BJ (cell line): ENCODE data around the gene GPR62. TPM values are rescaled to one million over a fixed set of nuclear protein-coding genes. Genes with fewer than 3 reads are reported as not detected.

ENCODE experiments used
- CTCF ChIA-PET: fragments of 350-600 bp; formaldehyde crosslinking; extraction: SDS; loops from one replicate; lab custom pipeline; 2021; ENCODE audit warnings: antibody characterized with exemption, inconsistent platforms; lab: Yijun Ruan, JAX
- POLR2A ChIA-PET: fragments of 300-600 bp; sonication (Branson Sonifier 250); formaldehyde crosslinking; extraction: SDS; loops from one replicate; lab custom pipeline; 2021; ENCODE audit warnings: antibody characterized with exemption; lab: Charles Lee
- DNase-seq: peaks from one replicate; pipeline ENCODE4 v3.0.0-alpha.2; 2011; ENCODE audit warnings: low read depth
- H3K27me3 ChIP-seq: 2 replicates; pipeline ENCODE4 v1.6.0; 2011; ENCODE audit warnings: low read length; ENCODE audit not compliant: control insufficient read depth, insufficient read depth
- H3K36me3 ChIP-seq: 2 replicates; pipeline ENCODE4 v1.5.1; 2011; ENCODE audit warnings: low read length; ENCODE audit not compliant: control insufficient read depth, insufficient read depth
- H3K4me3 ChIP-seq: 2 replicates; pipeline ENCODE4 v1.5.1; 2011; ENCODE audit warnings: low read depth, mild to moderate bottlenecking, control low read depth, low read length
- polyA plus RNA-seq: library from polyadenylated mRNA; depleted of rRNA; stranded (reverse); fragments of >200 nt; gene quantifications from 2 replicates; pipeline ENCODE4 v1.2.3, GENCODE V29; 2011
- TF ChIP-seq, protein P1 (sequence below): IDR thresholded peaks from 2 replicates; pipeline ENCODE4 v1.5.1; 2011; ENCODE audit warnings: low read depth, mild to moderate bottlenecking, control low read depth, inconsistent platforms, low read length, moderate library complexity; ENCODE audit not compliant: insufficient read depth

Gene GPR62
- polyA plus RNA-seq, 1 experiment = not detected

DNA sequence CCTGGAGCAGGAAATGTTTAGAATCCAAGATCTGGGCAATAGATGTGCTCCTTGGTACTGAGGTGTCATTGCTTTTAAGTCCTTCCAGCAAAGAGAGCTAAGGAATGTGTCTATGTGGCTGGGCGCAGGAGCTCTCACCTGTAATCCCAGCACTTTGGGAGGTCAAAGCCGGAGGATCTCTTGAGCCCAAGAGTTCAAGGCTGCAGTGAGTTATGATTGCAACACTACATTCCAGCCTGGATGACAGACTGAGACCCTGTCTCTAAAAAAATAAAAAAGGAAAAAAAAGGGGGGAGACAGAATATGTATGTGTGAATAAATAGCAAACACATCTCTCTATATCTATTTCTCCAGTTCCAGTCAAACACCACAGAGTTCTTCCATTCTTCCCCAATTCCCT lies 4.3 kb upstream of the GPR62 start:
- H3K36me3 ChIP-seq = peaks cover 5% of the 10 kb centered on the region
- no peak for DNase-seq
- ChIA-PET CTCF (interaction anchor here (3.7 to 5.3 kb wide), 2 partner anchors 8 to 23 kb away, joined by 17 to 42 read pairs; partner anchors contain the start of genes ABHD14A, ABHD14B, PARP3 and RRP9), POLR2A (no interaction called here)
- no peak overlapping the region for H3K4me3 ChIP-seq
- H3K27me3 ChIP-seq = no peaks in the 10 kb centered on the region
- TF ChIP-seq, protein P1, sequence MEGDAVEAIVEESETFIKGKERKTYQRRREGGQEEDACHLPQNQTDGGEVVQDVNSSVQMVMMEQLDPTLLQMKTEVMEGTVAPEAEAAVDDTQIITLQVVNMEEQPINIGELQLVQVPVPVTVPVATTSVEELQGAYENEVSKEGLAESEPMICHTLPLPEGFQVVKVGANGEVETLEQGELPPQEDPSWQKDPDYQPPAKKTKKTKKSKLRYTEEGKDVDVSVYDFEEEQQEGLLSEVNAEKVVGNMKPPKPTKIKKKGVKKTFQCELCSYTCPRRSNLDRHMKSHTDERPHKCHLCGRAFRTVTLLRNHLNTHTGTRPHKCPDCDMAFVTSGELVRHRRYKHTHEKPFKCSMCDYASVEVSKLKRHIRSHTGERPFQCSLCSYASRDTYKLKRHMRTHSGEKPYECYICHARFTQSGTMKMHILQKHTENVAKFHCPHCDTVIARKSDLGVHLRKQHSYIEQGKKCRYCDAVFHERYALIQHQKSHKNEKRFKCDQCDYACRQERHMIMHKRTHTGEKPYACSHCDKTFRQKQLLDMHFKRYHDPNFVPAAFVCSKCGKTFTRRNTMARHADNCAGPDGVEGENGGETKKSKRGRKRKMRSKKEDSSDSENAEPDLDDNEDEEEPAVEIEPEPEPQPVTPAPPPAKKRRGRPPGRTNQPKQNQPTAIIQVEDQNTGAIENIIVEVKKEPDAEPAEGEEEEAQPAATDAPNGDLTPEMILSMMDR = no peak

DNA sequence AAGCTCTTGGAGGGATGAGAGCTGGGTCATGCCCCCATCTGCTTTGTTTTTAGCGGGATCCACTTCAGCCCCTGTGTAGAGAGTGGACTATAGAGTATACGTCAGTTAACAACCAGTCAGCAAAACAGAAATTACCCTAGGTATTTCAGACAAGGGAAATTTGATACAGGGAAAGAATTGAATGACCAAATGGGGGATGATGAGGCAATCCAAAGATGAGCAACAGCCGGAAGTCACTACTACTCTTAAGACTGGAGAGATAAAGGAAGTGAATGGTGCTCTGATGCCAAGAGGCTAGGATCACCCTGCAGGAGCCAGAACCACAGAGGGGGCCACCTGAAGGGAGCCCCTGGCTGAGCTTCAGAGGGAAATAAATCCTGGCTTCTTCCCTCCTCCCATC lies 1.7 kb upstream of the GPR62 start:
- ChIA-PET POLR2A (interaction anchor here (0.7 kb wide), 1 partner anchor 12 kb away, joined by 3 read pairs; the partner anchor contains the start of gene RRP9), CTCF (interaction anchor here (1.1 to 5.3 kb wide), 3 partner anchors 10 to 21 kb away, joined by 4 to 42 read pairs (median 17); partner anchors contain the start of genes ABHD14A, ABHD14B, PARP3 and RRP9)
- Histone ChIP-seq H3K4me3 (no peak overlapping the region), H3K27me3 (no peaks in the 10 kb centered on the region), H3K36me3 (peaks cover 15% of the 10 kb centered on the region)
- no peak for DNase-seq
- TF ChIP-seq, protein P1 = no peak

DNA sequence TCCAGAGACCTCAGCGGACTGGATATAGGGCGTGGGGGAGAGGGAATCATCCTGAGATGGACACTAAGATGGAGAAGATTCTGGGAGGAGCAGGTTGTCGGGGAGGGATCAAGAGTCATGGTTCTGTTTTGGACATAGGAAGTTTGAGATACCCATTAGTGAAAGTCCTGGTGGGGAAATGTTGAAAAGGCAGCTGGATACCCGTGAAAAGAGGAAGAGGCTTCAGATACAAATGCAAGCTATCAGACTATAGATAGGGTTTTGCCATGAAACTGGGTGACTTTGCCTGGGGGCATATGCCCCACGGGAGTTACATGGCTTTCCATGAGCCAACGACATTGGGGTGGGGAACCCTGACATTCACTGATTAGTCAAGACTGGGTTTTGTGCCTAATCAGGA lies 1.1 kb upstream of the GPR62 start:
- POLR2A ChIA-PET = interaction anchor here (0.7 kb wide), 1 partner anchor 13 kb away, joined by 3 read pairs; the partner anchor contains the start of gene RRP9
- DNase-seq = no peak
- TF ChIP-seq, protein P1 = no peak
- CTCF ChIA-PET = interaction anchor here (1.1 to 5.3 kb wide), 3 partner anchors 11 to 20 kb away, joined by 4 to 42 read pairs (median 17); partner anchors contain the start of genes ABHD14A, ABHD14B, PARP3 and RRP9
- H3K4me3 ChIP-seq = no peak overlapping the region
- H3K27me3 ChIP-seq = no peaks in the 10 kb centered on the region
- peaks cover 14% of the 10 kb centered on the region for H3K36me3 ChIP-seq

DNA sequence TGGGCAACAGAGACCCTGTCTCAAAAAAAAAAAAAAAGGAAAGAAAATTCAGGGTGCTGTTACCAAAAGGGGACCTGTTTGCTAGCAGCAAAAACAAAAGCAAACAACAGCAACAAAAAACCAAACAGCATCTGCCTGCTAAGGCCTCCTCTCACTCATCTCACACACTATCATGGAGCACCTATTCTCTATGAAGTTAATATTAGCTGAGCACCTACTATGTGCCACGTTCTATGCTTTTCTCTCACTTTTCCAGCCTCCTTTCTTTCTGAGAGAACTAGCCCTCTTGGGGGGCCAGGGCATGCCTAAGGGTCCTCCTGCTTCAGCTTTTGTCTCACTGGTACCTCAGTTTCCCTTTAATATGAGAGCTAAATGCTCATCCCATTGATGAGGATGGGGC lies 468 bp upstream of the GPR62 start:
- no peaks in the 10 kb centered on the region for H3K27me3 ChIP-seq
- peaks cover 14% of the 10 kb centered on the region for H3K36me3 ChIP-seq
- TF ChIP-seq, protein P1 = no peak
- no peak for DNase-seq
- ChIA-PET POLR2A (no interaction called here), CTCF (interaction anchor here (5.3 kb wide), 1 partner anchor 11 kb away, joined by 42 read pairs; the partner anchor contains the start of genes PARP3 and RRP9)
- H3K4me3 ChIP-seq = no peak overlapping the region

DNA sequence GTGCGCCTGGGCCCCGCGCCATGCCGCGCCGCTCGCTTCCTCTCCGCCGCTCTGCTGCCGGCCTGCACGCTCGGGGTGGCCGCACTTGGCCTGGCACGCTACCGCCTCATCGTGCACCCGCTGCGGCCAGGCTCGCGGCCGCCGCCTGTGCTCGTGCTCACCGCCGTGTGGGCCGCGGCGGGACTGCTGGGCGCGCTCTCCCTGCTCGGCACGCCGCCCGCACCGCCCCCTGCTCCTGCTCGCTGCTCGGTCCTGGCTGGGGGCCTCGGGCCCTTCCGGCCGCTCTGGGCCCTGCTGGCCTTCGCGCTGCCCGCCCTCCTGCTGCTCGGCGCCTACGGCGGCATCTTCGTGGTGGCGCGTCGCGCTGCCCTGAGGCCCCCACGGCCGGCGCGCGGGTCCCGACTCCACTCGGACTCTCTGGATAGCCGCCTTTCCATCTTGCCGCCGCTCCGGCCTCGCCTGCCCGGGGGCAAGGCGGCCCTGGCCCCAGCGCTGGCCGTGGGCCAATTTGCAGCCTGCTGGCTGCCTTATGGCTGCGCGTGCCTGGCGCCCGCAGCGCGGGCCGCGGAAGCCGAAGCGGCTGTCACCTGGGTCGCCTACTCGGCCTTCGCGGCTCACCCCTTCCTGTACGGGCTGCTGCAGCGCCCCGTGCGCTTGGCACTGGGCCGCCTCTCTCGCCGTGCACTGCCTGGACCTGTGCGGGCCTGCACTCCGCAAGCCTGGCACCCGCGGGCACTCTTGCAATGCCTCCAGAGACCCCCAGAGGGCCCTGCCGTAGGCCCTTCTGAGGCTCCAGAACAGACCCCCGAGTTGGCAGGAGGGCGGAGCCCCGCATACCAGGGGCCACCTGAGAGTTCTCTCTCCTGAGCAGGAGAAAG lies 951 bp downstream of the GPR62 start:
- TF ChIP-seq, protein P1 = peak; percentile 53
- H3K36me3 ChIP-seq = peaks cover 25% of the 10 kb centered on the region
- DNase-seq = no peak
- no peak overlapping the region for H3K4me3 ChIP-seq
- no peaks in the 10 kb centered on the region for H3K27me3 ChIP-seq
- POLR2A ChIA-PET = no interaction called here
- CTCF ChIA-PET = interaction anchor here (1.8 to 5.3 kb wide), 3 partner anchors 11 to 14 kb away, joined by 6 to 42 read pairs (median 12); partner anchors contain the start of genes PARP3 and RRP9
